Colon (tissue), 2 donors: ENCODE measurements around the gene FKBP14.

ENCODE experiments used
- FAIRE-seq: peaks from 2 replicates; lab custom pipeline; 2012; peaks lifted over from hg19 to GRCh38; lab: Jason Lieb, UNC
- donor health status: control.
- donor health status: control.

FKBP14 gene

GRCh38 chr7:30032310-30033125 is 6.0 kb upstream of the FKBP14 start:
- FAIRE-seq = no peak

DNA sequence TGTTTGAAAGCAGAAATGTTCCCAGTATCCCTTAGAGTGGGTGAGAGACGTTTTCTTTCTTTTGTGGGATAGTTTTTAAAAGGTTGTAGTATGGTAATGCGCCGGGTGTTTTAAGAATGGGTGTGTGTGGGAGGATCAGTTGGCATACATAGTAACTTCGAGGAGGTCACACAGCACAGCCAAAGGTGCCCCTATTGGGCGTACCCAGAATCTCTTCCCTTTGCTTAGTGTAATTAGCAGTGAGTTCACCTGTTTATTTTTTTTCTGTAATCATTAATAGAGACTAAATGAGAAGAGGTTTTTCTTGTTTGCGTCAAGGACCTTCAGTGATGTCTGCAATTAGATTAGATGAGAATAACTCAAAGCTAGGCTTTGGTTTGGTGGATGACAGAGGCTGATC is 3.2 kb upstream of the FKBP14 start:
- no peak for FAIRE-seq

GRCh38 chr7:30028749-30029635 is 2.5 kb upstream of the FKBP14 start:
- no peak for FAIRE-seq

DNA sequence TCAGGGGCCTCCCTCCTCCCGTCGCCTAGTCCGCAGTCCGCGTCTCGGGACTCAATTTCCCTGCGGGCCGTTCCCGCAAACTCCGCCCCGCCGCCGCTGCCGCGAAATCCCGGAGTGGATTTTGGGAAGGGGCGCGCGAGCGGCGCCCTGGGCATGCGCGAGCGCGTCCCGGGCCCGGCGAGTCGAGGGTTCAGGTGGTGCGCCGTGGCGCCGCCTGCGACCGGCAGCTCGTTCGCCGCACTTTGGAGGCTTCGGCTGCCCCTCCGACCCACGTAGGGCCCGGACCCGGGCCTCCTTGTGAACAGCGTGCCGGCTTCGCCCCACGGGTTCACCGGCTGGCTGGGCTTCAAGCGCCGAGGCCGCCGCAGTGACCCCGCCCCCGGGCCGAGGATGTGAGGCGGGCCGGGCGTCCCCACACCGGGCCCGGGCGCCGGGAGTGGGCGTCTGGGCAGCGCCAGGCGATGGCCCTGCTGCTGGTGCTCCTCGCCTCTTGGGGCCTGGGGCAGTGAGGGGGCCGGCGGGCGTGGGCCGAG is 1.8 kb upstream of the FKBP14 start, which contains the start of gene PLEKHA8:
Gene PLEKHA8 (plus strand): TSS at position 197 of the 533 bp plus-strand sequence. CDS start 351 bp downstream, outside the sequence.
- FAIRE-seq = no peak

DNA sequence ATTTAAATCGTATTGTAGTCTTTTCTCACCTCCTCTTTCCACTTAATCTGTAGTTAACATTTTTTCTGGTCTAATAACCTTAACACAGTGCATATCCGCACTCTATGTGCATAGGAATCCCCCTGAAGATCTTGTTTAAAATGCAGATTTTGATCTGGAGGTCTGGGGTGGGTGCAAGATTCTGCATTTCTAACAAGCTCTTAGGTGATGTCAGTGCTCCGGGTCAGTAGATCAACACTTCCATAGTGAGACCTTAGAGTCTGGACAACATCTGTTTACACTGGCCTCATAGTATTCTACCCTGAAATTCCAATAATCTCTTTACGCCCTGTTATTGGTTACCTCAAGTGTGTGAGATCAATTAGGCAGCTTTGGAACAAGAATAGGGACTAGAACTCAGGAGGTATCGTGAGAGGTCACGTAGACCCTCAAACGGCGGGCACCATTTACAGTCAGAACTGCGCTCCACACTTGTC is 1.3 kb upstream of the FKBP14 start:
- FAIRE-seq = no peak

- FAIRE-seq = no peak
Observed at GRCh38 chr7:30027065-30027456, 559 bp upstream of the FKBP14 start.

DNA sequence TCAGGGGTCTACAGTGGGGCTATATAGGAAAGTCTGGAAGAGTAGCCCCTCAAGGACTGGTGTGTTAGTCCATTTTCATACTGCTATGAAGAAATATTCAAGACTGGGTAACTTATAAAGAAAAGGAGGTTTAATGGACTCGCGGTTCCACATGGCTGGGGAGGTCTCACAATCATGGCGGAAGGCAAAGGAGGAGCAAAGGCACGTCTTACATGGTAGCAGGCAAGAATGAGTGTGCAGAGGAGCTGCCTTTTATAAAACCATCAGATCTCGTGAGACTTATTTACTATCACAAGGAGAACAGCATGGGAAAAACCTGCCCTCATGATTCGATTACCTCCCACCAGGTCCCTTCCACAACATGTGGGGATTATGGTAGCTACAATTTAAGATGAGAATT is 3.0 kb downstream of the FKBP14 start:
- no peak for FAIRE-seq

DNA sequence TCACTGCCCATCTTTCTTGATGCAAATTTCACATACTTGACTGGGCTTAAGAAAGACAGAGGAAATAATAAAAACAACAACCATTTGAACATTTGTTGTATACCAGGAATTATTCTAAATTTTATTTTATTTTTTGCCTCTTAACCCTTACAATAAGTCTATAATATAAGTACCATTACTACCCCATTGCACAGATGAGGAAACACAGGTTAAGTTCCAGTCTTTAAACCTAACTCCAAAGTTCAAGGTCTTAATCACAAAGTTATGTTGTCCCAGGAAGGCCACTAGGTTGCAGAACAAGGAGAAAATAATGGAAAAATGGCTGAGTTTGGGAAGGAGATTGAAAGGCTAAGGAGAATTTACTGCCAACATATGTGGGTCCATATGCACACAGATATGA is 3.5 kb downstream of the FKBP14 start:
- no peak for FAIRE-seq

DNA sequence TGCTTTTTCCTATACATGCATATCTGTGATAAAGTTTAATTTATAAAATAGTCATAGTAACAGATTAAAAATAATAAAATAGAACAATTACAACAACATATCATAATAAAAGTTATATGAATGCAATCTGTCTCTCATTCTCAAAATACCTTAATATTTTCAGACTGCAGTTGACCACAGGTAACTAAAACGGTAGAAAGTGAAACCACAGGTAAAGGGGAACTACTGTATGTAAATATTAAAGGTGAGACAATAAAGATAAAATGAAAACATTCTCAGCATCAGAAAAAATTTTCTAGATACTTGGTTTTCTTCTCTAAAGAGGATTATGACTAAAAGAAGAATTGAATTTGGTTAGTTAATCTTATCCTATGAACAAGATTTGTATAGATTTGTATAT is 6.0 kb downstream of the FKBP14 start:
- no peak for FAIRE-seq

DNA sequence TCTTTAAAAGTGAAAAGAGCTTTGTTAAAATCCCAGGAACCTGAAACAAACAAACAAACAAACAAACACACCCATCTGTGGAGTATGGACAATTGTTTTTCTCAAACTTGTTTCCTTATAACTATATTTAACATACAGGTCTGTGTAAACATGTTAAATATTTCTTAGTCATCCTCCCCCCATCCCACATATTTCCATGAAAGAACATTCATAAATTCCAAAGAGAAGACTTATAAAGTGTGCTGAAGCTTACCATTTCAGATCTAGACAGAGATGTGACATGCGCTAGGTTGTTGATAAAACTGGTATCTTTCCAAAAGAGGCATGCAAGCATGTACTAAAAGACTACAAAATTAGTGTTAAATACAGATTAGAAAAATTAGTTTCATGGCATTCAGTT is 6.5 kb downstream of the FKBP14 start:
- no peak for FAIRE-seq

- FAIRE-seq = no peak
Observed at GRCh38 chr7:30019387-30019786, 7.1 kb downstream of the FKBP14 start.

- FAIRE-seq = no peak
Observed at GRCh38 chr7:30018451-30018850, 8.1 kb downstream of the FKBP14 start.

DNA sequence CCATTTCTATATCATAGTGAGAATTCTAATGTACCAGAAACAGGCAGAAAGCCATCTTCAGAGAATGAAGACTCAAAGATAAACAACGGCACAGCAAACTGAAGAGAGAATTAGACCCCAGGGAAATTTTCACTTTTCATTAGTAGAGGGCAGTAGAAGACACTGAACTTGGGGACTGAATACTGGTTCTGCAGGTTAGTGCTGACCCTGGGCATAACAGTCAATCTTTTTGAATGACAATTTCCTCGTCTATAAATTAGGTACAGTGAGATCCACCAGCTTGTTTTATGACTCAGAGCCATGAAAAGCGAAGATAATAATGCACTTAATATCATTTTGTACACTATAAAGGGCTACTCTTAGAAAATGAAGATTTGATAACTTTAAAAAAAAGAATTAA is 13.7 kb downstream of the FKBP14 start:
- FAIRE-seq = no peak

DNA sequence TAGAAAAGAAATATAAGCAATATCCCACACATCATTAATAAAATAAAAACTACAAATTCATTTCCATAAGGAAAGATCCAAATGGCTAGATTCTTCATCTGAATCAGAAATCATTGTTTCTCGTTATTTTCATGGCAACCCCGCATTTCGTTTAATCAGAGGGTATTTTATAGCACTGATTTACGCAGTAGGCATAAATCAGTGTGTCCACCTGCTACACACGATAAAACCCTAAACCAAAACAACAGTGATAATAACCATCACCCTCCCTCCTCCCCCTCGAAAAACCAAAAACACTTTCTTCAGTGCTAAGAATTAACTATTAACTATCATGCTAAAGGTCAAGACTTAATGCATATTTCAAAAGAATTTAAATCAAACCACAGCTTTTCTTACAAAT is 16.5 kb downstream of the FKBP14 start:
- FAIRE-seq = no peak

DNA sequence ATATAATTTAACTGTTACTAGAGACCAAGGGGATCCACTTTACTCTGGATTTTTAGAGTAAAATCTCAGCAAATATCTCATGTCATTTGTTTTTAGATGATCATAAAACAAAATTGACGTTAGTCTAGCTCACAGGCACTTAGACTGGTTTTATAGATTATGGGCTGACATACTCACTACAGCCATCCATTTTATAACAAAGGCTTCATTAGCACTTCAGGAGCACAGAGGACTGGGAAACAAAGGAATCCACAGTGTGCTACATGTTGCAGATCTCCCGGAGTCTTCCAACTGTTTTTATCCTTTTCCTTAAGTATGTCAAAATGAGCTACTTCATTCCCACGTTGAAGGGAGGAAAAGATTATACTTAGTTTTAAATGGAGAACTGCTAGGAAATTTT is 21.0 kb downstream of the FKBP14 start:
- no peak for FAIRE-seq

DNA sequence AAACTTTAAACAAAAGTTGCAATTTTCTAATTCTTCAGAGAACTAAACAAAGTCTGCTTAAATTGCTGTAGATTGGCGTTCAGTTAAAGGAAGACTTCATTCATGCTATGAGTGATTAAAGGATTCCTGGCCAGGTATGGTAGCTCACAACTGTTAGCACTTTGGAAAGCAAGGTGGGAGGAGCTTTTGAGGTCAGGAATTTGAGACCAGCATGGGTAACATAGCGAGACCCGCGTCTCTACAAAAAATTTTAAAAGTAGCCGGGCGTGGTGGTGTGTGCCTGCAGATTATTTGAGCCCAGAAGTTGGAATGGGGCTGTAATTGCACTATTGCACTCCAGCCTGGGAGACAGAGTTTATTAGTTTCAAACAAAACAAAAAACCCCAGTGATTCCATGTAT is 23.4 kb downstream of the FKBP14 start:
- FAIRE-seq = no peak

GRCh38 chr7:30001998-30002397 is 24.5 kb downstream of the FKBP14 start:
- no peak for FAIRE-seq

- FAIRE-seq = no peak
Observed at GRCh38 chr7:29998489-29998888, 28.0 kb downstream of the FKBP14 start.

DNA sequence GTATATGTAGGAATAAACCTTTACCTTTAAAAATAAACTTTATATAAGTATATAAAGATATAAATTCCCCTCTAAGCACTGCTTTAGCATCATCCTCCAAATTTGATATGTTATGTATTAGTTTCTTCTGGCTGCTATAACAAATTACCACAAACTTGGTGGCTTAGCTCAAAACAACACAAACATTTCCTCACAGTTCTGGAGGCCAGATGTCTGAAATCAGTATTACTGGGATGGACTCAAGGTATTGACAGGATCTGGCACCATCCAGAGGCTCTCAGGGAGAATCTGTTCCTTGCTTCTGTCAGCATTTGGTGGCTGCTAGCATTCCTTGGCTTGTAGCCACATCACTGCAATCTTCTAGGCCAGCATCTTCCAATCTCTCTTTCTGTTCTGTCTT is 30.2 kb downstream of the FKBP14 start:
- FAIRE-seq = no peak

- FAIRE-seq = peak; percentile 47
Observed at GRCh38 chr7:29995652-29996051, 30.9 kb downstream of the FKBP14 start.

DNA sequence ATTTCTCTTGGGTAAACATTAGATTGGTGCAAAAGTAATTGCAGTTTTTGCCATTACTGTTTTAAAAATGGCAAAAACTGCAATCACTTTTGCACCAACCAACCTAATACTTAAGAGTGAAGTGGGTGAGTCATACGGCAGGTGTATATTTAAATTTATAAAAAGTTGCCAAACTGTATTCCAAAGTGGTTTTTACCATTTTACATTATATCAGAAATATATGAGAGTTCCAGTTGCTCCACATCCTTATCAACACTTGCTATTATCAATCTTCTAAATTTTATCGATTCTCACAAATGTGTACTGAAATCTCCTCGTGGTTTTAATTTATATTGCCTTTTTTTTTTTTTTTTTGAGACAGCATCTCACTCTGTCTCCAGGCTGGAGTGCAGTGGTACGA is 33.4 kb downstream of the FKBP14 start:
- FAIRE-seq = no peak

- no peak for FAIRE-seq
Observed at GRCh38 chr7:29991937-29992336, 34.6 kb downstream of the FKBP14 start.

DNA sequence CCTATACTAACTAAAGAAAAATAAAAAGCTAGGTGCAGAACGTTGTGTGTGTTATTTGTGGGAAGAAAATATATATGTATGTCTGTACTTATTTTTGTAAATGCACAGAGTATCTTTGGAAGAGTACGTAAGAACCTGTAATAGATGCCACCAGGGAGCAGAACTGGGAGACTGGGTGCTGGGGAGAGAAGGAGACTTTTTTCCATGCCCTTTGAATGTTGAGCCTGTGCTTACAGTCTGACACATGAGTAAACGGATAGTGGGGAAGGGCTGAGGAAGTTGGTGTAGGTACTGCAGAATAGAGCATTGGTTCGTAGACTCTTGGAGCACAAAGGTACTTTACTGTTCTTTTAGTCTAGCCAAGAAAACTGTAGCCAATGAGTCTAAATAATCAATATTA is 35.6 kb downstream of the FKBP14 start:
- FAIRE-seq = no peak
